ENCODE results near the gene ADCY5.

ADCY5 gene

DNA sequence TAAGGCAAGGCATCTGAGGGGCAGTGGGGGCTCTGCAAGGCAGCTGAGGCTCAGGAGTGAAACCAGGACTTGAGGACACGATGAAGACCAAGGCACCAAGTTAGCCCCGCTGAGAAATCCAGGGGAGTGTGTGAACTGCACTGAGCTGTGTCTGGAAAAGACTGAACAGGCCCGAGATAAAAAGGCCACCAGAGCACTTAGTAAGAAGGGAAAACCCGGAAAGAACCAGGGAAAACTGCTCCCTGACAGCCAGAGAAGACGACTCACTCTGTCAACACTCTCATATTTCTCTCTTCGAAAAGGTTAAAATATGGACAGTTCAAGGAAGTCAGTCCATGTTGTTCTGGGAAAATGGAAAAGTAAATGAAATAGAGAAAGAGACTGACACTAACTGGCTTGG is 138.1 kb downstream of the ADCY5 start:
- Histone ChIP-seq H3K4me2 (peak overlapping the region in 3 of 11 experiments; percentile 38 to 54 (median 51); a peak in 4 of 22 replicates), H3K9ac (no peak overlapping the region), H4K20me1 (peaks cover 0 to 14% (median 0%) of the 10 kb centered on the region in 11 experiments; a peak in 1 of 22 replicates), H3K36me3 (no peaks in the 10 kb centered on the region), H3K4me3 (no peak overlapping the region), H3K27me3 (no peaks in the 10 kb centered on the region), H3K4me1 (peaks cover 15 to 90% (median 53%) of the 10 kb centered on the region in 10 experiments), H3K27ac (no peak overlapping the region), H3K9me3 (replicated peaks in 1 of 11) (peaks cover 0 to 3% (median under 1%) of the 10 kb centered on the region in 11 experiments; a peak in 6 of 22 replicates)
- no peak for TF ChIP-seq Cebpa-rat (IDR thresholded peaks at IDR 0.05)

- no peak overlapping the region for H3K9ac ChIP-seq
- H3K27ac ChIP-seq: no peak overlapping the region
- H3K4me3 ChIP-seq: no peak overlapping the region
- H3K27me3 ChIP-seq: no peaks in the 10 kb centered on the region
- H3K36me3 ChIP-seq: 0 out of 22 replicates have a peak, but pooled peaks cover 0 to 1% (median 0%) of the 10 kb centered on the region in 11 experiments
- H3K4me1 ChIP-seq: peaks cover 15 to 91% (median 51%) of the 10 kb centered on the region in 10 experiments
- H4K20me1 ChIP-seq: 0 out of 22 replicates have a peak, but pooled peaks cover 0 to 14% (median 0%) of the 10 kb centered on the region in 11 experiments
- TF ChIP-seq Cebpa-rat (IDR thresholded peaks at IDR 0.05): no peak
- H3K4me2 ChIP-seq: peak overlapping the region in 3 of 11 experiments; percentile 34 to 51 (median 38); a peak in 4 of 22 replicates
- peaks cover 0 to 9% (median 5%) of the 10 kb centered on the region in 11 experiments; a peak in 12 of 22 replicates for H3K9me3 ChIP-seq (replicated peaks in 1 of 11)
These were observed 138.7 kb downstream of the ADCY5 start for GRCh38 chr3:123310186-123310585.

GRCh38 chr3:123307064-123307463 is 141.8 kb downstream of the ADCY5 start:
- no peak overlapping the region for H3K9ac ChIP-seq
- H3K27me3 ChIP-seq: no peaks in the 10 kb centered on the region; a peak in 1 of 22 replicates
- no peak overlapping the region for H3K4me3 ChIP-seq
- H3K4me2 ChIP-seq: peak overlapping the region in 9 of 11 experiments; percentile 18 to 64 (median 50); a peak in 11 of 22 replicates
- H4K20me1 ChIP-seq: 0 out of 22 replicates have a peak, but pooled peaks cover 0 to 14% (median 0%) of the 10 kb centered on the region in 11 experiments
- peak in 4 of 11 experiments; percentile 22 to 73 (median 32); a peak in 3 of 22 replicates for TF ChIP-seq Cebpa-rat (IDR thresholded peaks at IDR 0.05)
- peaks cover 0 to 5% (median 0%) of the 10 kb centered on the region in 11 experiments; a peak in 1 of 22 replicates for H3K36me3 ChIP-seq
- peaks cover 18 to 99% (median 61%) of the 10 kb centered on the region in 10 experiments for H3K4me1 ChIP-seq
- no peak overlapping the region for H3K27ac ChIP-seq
- peaks cover 0 to 30% (median 16%) of the 10 kb centered on the region in 11 experiments; a peak in 18 of 22 replicates for H3K9me3 ChIP-seq (replicated peaks in 1 of 11)

- Histone ChIP-seq H3K27ac (no peak overlapping the region), H3K4me2 (peak overlapping the region in 8 of 11 experiments; percentile 14 to 51 (median 38); a peak in 13 of 22 replicates), H3K4me3 (no peak overlapping the region), H3K9me3 (replicated peaks in 1 of 11) (peaks cover 0 to 30% (median 16%) of the 10 kb centered on the region in 11 experiments; a peak in 18 of 22 replicates), H3K27me3 (no peaks in the 10 kb centered on the region; a peak in 1 of 22 replicates), H3K9ac (no peak overlapping the region), H3K36me3 (peaks cover 0 to 5% (median 0%) of the 10 kb centered on the region in 11 experiments; a peak in 1 of 22 replicates), H4K20me1 (0 out of 22 replicates have a peak, but pooled peaks cover 0 to 4% (median 0%) of the 10 kb centered on the region in 11 experiments), H3K4me1 (peaks cover 34 to 99% (median 72%) of the 10 kb centered on the region in 10 experiments)
- no peak for TF ChIP-seq Cebpa-rat (IDR thresholded peaks at IDR 0.05)
These were observed 143.7 kb downstream of the ADCY5 start for GRCh38 chr3:123305192-123305591.

GRCh38 chr3:123303976-123304560 is 144.8 kb downstream of the ADCY5 start:
- Histone ChIP-seq H3K9me3 (replicated peaks in 1 of 11) (peaks cover 0 to 30% (median 16%) of the 10 kb centered on the region in 11 experiments; a peak in 18 of 22 replicates), H3K9ac (no peak overlapping the region), H3K36me3 (peaks cover 0 to 5% (median 0%) of the 10 kb centered on the region in 11 experiments; a peak in 1 of 22 replicates), H3K27me3 (no peaks in the 10 kb centered on the region; a peak in 1 of 22 replicates), H3K27ac (no peak overlapping the region), H3K4me2 (peak overlapping the region in 7 of 11 experiments; percentile 18 to 99 (median 40); a peak in 11 of 22 replicates), H3K4me3 (no peak overlapping the region; a peak in 1 of 20 replicates), H3K4me1 (peaks cover 41 to 99% (median 80%) of the 10 kb centered on the region in 10 experiments), H4K20me1 (no peaks in the 10 kb centered on the region)
- TF ChIP-seq Cebpa-rat (IDR thresholded peaks at IDR 0.05): no peak

DNA sequence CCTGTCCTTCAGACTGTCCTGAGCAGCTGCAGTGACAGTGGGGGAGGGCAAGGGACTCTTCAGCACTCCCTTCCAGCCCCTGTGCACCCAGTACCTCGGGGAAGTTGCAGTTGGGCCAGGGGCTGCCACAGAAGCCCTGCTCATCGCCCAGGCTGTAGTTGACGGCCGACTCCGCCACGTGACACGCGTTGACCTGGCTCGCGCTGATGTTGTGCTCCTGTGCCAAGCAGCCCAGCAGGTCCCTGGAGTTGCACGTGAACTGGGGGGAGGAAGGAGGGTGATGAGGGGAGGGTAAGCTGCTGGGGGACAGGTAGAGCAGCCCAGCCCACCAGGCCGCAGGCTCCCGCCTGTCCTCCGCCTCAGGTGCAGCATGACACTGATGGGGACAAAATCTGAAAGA is 145.9 kb downstream of the ADCY5 start:
- Histone ChIP-seq H3K9me3 (replicated peaks in 1 of 11) (peaks cover 0 to 30% (median 16%) of the 10 kb centered on the region in 11 experiments; a peak in 18 of 22 replicates), H3K27ac (peak overlapping the region in 2 of 11 experiments; percentile 19 to 43; a peak in 3 of 22 replicates), H3K36me3 (peaks cover 0 to 5% (median 0%) of the 10 kb centered on the region in 11 experiments; a peak in 1 of 22 replicates), H3K4me3 (no peak overlapping the region), H3K27me3 (no peaks in the 10 kb centered on the region; a peak in 1 of 22 replicates), H3K4me1 (peaks cover 40 to 98% (median 76%) of the 10 kb centered on the region in 10 experiments), H3K9ac (no peak overlapping the region), H4K20me1 (no peaks in the 10 kb centered on the region), H3K4me2 (peak overlapping the region in 10 of 11 experiments; percentile 25 to 99 (median 82); a peak in 19 of 22 replicates)
- no peak for TF ChIP-seq Cebpa-rat (IDR thresholded peaks at IDR 0.05)

DNA sequence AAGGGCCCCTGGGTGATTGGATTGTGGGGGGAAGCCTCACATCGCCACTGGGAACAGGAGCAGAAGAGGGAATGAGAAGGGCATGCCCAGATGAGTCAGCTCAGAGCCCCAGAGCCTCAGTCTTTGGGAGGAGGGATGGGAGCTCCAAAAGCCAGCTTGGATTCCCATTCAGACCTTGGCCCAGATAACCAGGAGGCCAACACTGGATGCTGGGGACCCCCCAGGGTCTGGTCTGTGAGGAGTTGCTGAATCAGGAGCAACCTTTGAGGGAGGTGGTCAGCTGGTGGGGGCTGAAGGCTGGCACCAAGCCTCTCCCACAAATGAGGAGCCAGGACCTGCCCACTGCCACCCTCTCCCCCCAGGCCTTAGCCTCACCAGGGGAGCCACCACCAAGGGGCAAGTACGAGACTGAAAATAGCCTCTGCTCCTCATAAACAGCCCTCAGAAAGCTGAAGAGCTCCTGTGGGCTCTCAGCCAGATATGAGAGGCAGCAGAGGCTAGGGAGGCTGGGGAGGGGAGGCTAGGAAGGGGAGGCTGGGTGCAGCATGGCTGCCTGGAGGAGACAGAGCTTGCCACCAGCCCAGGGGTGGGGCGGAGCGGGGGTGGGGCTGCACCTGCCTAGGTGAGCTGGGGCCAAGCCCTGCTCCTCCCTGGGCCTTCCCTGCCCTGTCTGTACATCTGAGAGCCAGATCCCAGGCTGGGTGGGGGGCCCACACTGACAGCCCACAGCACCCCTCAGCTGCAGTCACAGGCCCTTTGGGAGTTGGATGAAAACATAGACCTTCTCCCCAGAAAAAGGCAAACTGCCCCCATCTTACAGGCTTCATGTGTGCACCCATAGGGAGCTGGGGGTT is 147.3 kb downstream of the ADCY5 start:
- no peaks in the 10 kb centered on the region for H4K20me1 ChIP-seq
- TF ChIP-seq Cebpa-rat (IDR thresholded peaks at IDR 0.05): no peak
- no peaks in the 10 kb centered on the region; a peak in 1 of 22 replicates for H3K27me3 ChIP-seq
- peak overlapping the region in 2 of 10 experiments; percentile 27 to 29; a peak in 4 of 20 replicates for H3K4me3 ChIP-seq
- H3K27ac ChIP-seq: peak overlapping the region in 4 of 11 experiments; percentile 46 to 76 (median 63); a peak in 10 of 22 replicates
- peaks cover 0 to 5% (median 0%) of the 10 kb centered on the region in 11 experiments; a peak in 1 of 22 replicates for H3K36me3 ChIP-seq
- peaks cover 0 to 30% (median 16%) of the 10 kb centered on the region in 11 experiments; a peak in 18 of 22 replicates for H3K9me3 ChIP-seq (replicated peaks in 1 of 11)
- peak overlapping the region; percentile 25 to 99 (median 79); a peak in 21 of 22 replicates for H3K4me2 ChIP-seq
- H3K9ac ChIP-seq: peak overlapping the region in 5 of 11 experiments; percentile 23 to 68 (median 38); a peak in 9 of 22 replicates
- peaks cover 29 to 84% (median 63%) of the 10 kb centered on the region in 10 experiments for H3K4me1 ChIP-seq

- peaks cover 0 to 25% (median 14%) of the 10 kb centered on the region in 11 experiments; a peak in 18 of 22 replicates for H3K9me3 ChIP-seq (replicated peaks in 1 of 11)
- no peaks in the 10 kb centered on the region for H4K20me1 ChIP-seq
- no peaks in the 10 kb centered on the region; a peak in 1 of 22 replicates for H3K27me3 ChIP-seq
- H3K27ac ChIP-seq: peak overlapping the region in 1 of 11 experiments; percentile 76; a peak in 2 of 22 replicates
- H3K36me3 ChIP-seq: peaks cover 0 to 5% (median 0%) of the 10 kb centered on the region in 11 experiments; a peak in 1 of 22 replicates
- peaks cover 29 to 76% (median 61%) of the 10 kb centered on the region in 10 experiments for H3K4me1 ChIP-seq
- H3K4me2 ChIP-seq: peak overlapping the region in 9 of 11 experiments; percentile 68 to 99 (median 86); a peak in 18 of 22 replicates
- H3K9ac ChIP-seq: peak overlapping the region in 2 of 11 experiments; percentile 38 to 68; a peak in 4 of 22 replicates
- TF ChIP-seq Cebpa-rat (IDR thresholded peaks at IDR 0.05): no peak
- no peak overlapping the region; a peak in 1 of 20 replicates for H3K4me3 ChIP-seq
These were observed 148.3 kb downstream of the ADCY5 start for GRCh38 chr3:123300583-123300982.
